WTC11 (cell line): ENCODE measurements around the gene NSL1. TPM values are rescaled to one million over a fixed set of nuclear protein-coding genes. Genes with fewer than 3 reads are reported as not detected.

Source experiments
- ATAC-seq: fragments of 200-7000 bp; cut with Tn5 transposase; 2 replicates; pipeline ENCODE4 v1.10.0; 2021; ENCODE audit warnings: mild to moderate bottlenecking, moderate library complexity
- CTCF ChIA-PET: fragments of 300-600 bp; sonication (Branson Sonifier 250); formaldehyde crosslinking; loops from one replicate; lab custom pipeline; 2021; ENCODE audit warnings: antibody characterized with exemption; lab: Charles Lee
- POLR2A ChIA-PET: fragments of 350-600 bp; sonication (Branson Sonifier 250); formaldehyde crosslinking; loops from one replicate; lab custom pipeline; 2021; ENCODE audit warnings: antibody characterized with exemption; lab: Charles Lee
- DNase-seq: peaks from one replicate; pipeline ENCODE4 v3.0.0; 2021; ENCODE audit warnings: low spot score
- H3K27ac Mint-ChIP-seq: 2 replicates; pipeline ENCODE4 v1.8.0; 2021; ENCODE audit warnings: mixed read lengths
- H3K27me3 Mint-ChIP-seq: 2 replicates; pipeline ENCODE4 v1.8.0; 2021; ENCODE audit warnings: low read depth, mild to moderate bottlenecking, moderate library complexity, mixed read lengths
- H3K36me3 Mint-ChIP-seq: 2 replicates; pipeline ENCODE4 v1.8.0; 2021; ENCODE audit warnings: mixed read lengths
- H3K4me1 Mint-ChIP-seq: 2 replicates; pipeline ENCODE4 v1.8.0; 2022; ENCODE audit warnings: mixed read lengths
- H3K4me3 Mint-ChIP-seq: 2 replicates; pipeline ENCODE4 v1.8.0; 2021; ENCODE audit warnings: mild to moderate bottlenecking, moderate library complexity, mixed read lengths
- H3K9me3 Mint-ChIP-seq: 2 replicates; pipeline ENCODE4 v1.8.0; 2021; ENCODE audit warnings: mixed read lengths
- AFF4 ChIP-seq: sonication (generic); formaldehyde crosslinking; IDR thresholded peaks from 2 replicates; pipeline ENCODE4 v1.8.1; 2023; ENCODE audit warnings: mild to moderate bottlenecking, missing genetic modification reagents, borderline replicate concordance
- ARID4B ChIP-seq: sonication (generic); formaldehyde crosslinking; IDR thresholded peaks from 2 replicates; pipeline ENCODE4 v1.8.0; 2023; ENCODE audit warnings: missing genetic modification reagents, mild to moderate bottlenecking, borderline replicate concordance
- CTCF ChIP-seq: fragments of 200-600 bp; IDR thresholded peaks from 2 replicates; pipeline ENCODE4 v1.8.0; 2022; ENCODE audit warnings: antibody characterized with exemption
- ERG ChIP-seq: fragments of 250-450 bp; sonication (Bioruptor Pico); IDR thresholded peaks from 2 replicates; pipeline ENCODE4 v1.8.0; 2021; ENCODE audit warnings: mild to moderate bottlenecking
- ESRRA ChIP-seq: sonication (generic); formaldehyde crosslinking; IDR thresholded peaks from 2 replicates; pipeline ENCODE4 v1.8.1; 2022; ENCODE audit warnings: mild to moderate bottlenecking, missing genetic modification reagents, borderline replicate concordance
- JAZF1 ChIP-seq: fragments of 250-450 bp; sonication (Bioruptor Pico); IDR thresholded peaks from 2 replicates; pipeline ENCODE4 v1.9.0; 2021; ENCODE audit warnings: moderate library complexity, mild to moderate bottlenecking, inconsistent platforms
- MAX ChIP-seq: sonication (generic); formaldehyde crosslinking; IDR thresholded peaks from 2 replicates; pipeline ENCODE4 v1.8.0; 2022; ENCODE audit warnings: mild to moderate bottlenecking, missing genetic modification reagents
- NFYB ChIP-seq: sonication (generic); formaldehyde crosslinking; conservative IDR thresholded peaks from 2 replicates; pipeline ENCODE4 v1.8.0; 2022; ENCODE audit warnings: low read depth, missing genetic modification reagents
- NR1H2 ChIP-seq: sonication (generic); formaldehyde crosslinking; IDR thresholded peaks from 2 replicates; pipeline ENCODE4 v1.9.0; 2021; ENCODE audit warnings: mild to moderate bottlenecking, moderate library complexity, missing genetic modification reagents
- RORB ChIP-seq: fragments of 250-450 bp; sonication (Bioruptor Pico); IDR thresholded peaks from 2 replicates; pipeline ENCODE4 v1.9.0; 2021; ENCODE audit warnings: mild to moderate bottlenecking
- STAT6 ChIP-seq: sonication (generic); formaldehyde crosslinking; conservative IDR thresholded peaks from 2 replicates; pipeline ENCODE4 v1.8.1; 2023; ENCODE audit warnings: mild to moderate bottlenecking, low read depth, missing genetic modification reagents, moderate library complexity
- TP53 ChIP-seq: sonication (generic); formaldehyde crosslinking; IDR thresholded peaks from 2 replicates; pipeline ENCODE4 v1.8.1; 2023; ENCODE audit warnings: mild to moderate bottlenecking, missing genetic modification reagents
- ZBTB43 ChIP-seq: sonication (generic); formaldehyde crosslinking; IDR thresholded peaks from 2 replicates; pipeline ENCODE4 v1.8.1; 2023; ENCODE audit warnings: mild to moderate bottlenecking, missing genetic modification reagents
- ZNF121 ChIP-seq: sonication (generic); formaldehyde crosslinking; IDR thresholded peaks from 2 replicates; pipeline ENCODE4 v1.8.0; 2023; ENCODE audit warnings: missing genetic modification reagents
- ZNF232 ChIP-seq: sonication (generic); formaldehyde crosslinking; IDR thresholded peaks from 2 replicates; pipeline ENCODE4 v1.8.0; 2022; ENCODE audit warnings: mild to moderate bottlenecking, missing genetic modification reagents
- ZNF396 ChIP-seq: fragments of 250-450 bp; sonication (Bioruptor Pico); IDR thresholded peaks from 2 replicates; pipeline ENCODE4 v1.8.0; 2021; ENCODE audit warnings: mild to moderate bottlenecking, moderate library complexity, borderline replicate concordance
- ZNF416 ChIP-seq: fragments of 250-450 bp; sonication (Bioruptor Pico); IDR thresholded peaks from 2 replicates; pipeline ENCODE4 v1.9.0; 2021; ENCODE audit warnings: mild to moderate bottlenecking, inconsistent platforms
- ZNF671 ChIP-seq: fragments of 250-450 bp; sonication (Bioruptor Pico); IDR thresholded peaks from 2 replicates; pipeline ENCODE4 v1.8.0; 2021; ENCODE audit warnings: mild to moderate bottlenecking
- total RNA-seq: library from RNA; stranded (reverse); gene quantifications from 3 replicates; pipeline ENCODE4 v1.2.3, GENCODE V29; 2021

The NSL1 gene
- total RNA-seq, 1 experiment from 2014 or later, result 55.7 TPM

GRCh38 chr1:212760126-212760823, 31.3 kb downstream of the NSL1 start (continued):
- TF ChIP-seq STAT6 (CRISPR knock-in tag) (no peak), ERG (CRISPR knock-in tag) (no peak), ZBTB43 (no peak), NFYB (CRISPR knock-in tag) (no peak), RORB (CRISPR knock-in tag) (no peak), ZNF671 (no peak), ESRRA (CRISPR knock-in tag) (no peak), CTCF (peak; percentile 51; the same call in 1 of the 2 replicates), ZNF396 (CRISPR knock-in tag) (no peak), ARID4B (CRISPR knock-in tag) (no peak)

GRCh38 chr1:212759683-212760082, 31.9 kb downstream of the NSL1 start:
- Mint-ChIP-seq H3K4me1 (peaks cover 9% of the 10 kb centered on the region), H3K4me3 (no peak overlapping the region), H3K36me3 (0 out of 2 replicates have a peak, but pooled peaks cover 4% of the 10 kb centered on the region), H3K27me3 (no peaks in the 10 kb centered on the region), H3K27ac (no peak overlapping the region), H3K9me3 (no peaks in the 10 kb centered on the region)
- ChIA-PET POLR2A (interaction anchor here (0.6 kb wide), 1 partner anchor 150 kb away, joined by 4 read pairs; no protein-coding TSS in a partner anchor), CTCF (interaction anchor here (2.9 kb wide), 1 partner anchor 10 kb away, joined by 18 read pairs; no protein-coding TSS in a partner anchor)
- ATAC-seq, result no peak
- DNase-seq, result no peak
- TF ChIP-seq TP53 (no peak), NR1H2 (no peak), AFF4 (CRISPR knock-in tag) (no peak), ZNF416 (CRISPR knock-in tag) (no peak), MAX (CRISPR knock-in tag) (no peak), JAZF1 (no peak), ZNF121 (CRISPR knock-in tag) (no peak), ZNF232 (CRISPR knock-in tag) (no peak)
